HG02763 (cell line): Measurements from ENCODE around the gene ORMDL3.
"Not testable (repeated sequence)": the region's sequence is repeated elsewhere in the genome, so short reads cannot be mapped to it uniquely, and the experiment has no call there.

ENCODE experiments used
- ATAC-seq: cut with Tn5 transposase; IDR thresholded peaks from one replicate; pipeline ENCODE4 v1.9.1; 2021; ENCODE audit warnings: mild to moderate bottlenecking, moderate library complexity; ENCODE audit not compliant: unreplicated experiment

ORMDL3 gene

DNA sequence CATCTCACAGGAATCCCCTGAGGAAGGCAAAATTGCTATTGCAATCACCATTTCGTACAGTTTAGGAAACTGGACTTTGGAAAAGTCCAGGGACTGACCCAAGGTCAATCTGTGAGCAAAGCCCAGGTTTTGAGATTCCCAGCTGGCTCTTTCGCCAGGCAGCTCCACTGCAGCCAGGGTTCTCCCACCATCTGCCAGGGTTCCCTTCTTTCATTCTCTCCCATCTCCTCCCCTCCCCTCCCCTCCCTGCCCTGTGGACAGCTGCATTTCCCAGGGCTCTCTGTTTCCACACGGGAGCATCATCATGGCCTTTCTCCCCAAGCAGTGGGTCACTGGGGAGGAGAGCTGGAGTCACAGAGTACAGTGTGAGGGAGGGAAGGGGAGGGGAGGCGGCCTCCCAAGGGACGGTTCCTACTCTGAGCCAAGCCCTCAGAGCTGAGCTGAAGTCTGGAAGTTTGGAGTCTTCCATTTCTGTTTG is 23.5 kb upstream of the ORMDL3 start:
- ATAC-seq: no peak

DNA sequence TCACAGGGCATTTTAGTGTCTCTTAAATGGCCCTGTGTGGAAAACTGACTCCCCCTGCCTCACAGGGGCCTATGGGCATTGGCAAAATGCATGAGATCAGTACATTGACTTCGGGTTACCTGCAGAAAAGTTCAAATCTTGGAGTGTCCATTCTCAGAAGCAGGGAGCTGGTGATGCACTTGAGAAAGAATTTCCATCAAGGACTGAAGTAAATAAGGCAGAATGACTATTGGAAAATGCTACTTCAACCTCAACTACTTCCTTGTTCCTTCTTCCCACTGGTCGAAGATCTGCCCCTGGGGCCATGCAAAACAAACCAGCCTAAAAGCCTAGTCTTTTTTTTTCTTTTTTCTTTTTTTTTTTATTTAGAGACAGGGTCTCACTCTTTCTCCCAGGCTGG is 21.6 kb upstream of the ORMDL3 start:
- no peak for ATAC-seq

DNA sequence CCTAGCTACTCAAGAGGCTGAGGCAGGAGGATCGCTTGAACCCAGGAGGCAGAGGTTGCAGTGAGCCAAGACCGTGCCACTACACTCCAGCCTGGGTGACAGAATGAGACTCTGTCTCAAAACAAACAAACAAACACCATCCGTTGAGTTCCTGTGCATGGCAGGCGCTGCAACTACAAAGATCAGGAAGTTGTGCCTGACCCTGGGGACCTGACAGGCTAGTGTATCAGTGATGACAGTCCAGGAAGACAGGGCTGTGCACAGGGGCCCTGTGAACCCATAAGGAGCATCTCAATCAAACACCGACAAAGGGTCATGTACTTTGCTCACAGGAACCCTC is 21.1 kb upstream of the ORMDL3 start:
- ATAC-seq: not testable (repeated sequence)

DNA sequence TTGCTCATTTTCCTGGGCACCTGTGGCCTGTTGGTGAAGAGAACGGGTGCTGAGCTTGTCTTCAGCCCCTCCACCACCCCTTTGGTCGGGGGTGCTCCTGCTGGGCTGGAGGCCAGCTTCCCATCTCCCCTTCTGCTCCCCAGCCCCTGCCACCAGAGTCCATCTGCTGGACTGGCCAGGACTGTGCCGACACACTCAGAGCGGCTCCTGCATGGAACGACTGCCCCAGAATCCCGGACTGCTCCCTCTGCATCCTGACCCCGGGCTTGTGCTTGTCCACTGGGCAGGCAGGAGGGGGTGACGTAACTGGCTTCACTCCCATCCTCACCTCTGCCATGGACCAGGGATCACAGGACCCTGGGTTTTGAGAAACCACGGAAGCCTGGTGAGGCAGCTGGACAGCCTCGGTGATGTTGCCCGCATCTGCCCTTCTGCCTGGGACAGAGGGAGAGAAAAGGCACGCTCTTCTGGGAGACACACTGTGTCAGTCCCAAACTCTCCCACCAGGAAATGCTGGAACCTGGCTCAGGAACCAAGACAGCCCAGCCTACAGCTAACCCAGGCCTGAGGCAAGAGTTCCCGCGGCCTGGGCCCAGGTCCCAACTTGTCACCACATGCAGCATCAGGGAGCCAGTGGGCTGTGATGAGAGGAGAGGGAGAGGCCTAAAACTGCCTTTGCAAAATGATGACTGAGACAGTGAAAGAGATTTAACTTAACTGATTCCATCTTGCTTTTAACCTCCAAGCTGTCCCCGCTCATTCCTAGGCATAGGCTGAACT is 19.3 kb upstream of the ORMDL3 start:
- no peak for ATAC-seq

DNA sequence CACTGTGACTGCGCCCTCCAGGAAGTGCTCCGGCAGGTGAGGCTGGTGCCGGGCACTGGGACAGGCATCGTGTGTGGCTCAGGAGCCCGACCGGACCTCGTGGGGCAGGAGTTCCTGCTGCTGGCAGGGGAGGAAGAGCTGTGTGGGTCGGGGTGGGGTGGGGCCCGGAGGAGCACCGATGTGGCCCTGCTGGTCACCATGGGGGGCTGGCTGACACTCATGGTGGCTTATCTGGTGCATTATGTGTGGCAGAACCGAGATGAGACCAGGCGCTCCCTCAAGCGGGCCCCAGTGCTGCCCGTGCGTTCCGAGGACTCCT is 17.0 kb upstream of the ORMDL3 start:
- no peak for ATAC-seq

DNA sequence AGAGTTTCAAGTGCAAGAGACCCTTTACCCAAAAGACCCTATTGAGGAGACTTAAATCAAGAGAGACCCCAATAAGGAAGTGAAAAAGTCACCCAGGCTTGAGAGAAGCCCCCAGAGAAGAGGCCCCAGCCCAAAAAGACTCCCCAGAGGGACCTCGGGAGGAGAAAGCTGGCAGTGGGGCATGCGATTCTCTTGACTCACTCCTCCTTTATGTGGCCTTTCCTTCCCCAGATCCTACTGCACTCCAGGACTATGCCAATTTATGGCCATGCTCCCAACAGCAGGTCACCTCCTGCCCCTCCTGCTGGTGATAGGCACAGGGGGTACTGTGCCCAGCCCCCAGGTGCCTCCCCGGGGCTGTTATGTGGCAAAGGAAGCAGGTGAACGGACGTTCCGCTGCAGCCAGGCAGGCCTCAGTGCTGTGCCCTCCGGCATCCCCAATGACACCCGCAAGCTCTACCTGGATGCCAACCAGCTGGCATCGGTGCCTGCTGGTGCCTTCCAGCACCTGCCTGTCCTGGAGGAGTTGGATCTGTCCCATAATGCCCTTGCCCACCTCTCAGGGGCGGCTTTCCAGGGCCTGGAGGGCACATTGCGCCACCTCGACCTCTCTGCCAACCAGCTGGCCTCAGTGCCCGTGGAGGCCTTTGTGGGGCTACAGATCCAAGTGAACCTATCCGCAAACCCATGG is 16.4 kb upstream of the ORMDL3 start:
- no peak for ATAC-seq

DNA sequence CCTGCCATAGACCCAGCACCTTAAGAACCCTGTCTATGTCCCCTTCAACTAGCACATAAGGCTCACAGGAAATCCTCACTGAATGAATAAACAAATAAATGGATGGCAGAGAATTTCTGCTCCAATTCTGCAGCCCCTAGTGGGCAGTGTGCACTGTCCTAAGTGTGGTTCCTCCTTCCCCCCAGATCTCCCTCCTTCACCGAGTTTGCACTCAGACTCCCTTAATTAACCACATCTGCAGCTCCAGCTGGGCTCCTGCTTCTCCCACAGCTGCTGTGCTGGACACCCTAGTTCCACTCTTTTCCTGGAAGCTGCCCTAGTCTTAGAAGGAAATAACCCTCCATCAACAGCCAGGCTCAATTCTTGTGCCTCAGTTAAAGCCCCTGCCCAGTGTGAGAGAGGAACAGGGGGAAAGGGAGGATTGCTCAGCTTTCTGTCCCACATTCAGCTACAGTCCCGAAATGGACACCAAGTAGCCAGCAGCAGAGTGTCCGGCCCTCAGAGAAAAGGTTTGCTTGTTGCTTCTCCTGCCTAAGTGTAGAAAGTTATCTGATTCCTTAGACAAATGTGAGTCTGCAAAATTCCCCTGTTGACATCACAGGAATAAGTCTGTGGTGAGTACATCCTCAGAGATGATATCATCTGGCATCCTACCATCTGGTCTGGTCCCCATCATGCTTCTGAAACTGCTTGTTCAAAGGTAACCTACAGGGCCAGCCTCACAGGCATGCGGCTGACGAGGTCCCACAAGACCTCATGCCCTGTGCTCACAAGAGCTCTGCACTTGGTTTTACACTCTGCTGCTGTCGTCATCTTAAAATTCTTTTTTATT is 12.4 kb upstream of the ORMDL3 start:
- no peak for ATAC-seq

DNA sequence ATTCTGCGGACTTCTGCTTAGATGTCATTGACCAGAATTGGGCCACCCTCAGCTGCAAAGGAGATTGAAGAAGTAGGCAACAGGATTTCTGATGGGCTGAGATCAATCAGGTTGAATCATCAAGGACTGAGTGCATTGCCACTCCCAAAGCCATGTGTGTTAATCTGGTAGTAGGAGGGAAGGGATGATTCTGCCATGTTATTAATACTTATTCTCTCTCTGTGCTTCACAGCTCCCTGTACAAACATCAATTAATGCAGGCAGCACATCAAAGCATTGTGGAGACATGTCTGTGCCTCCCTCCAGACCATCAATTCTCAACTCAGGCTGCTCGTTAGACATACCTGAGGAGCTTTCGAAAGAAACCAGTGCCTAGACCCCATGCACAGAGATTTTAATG is 11.7 kb upstream of the ORMDL3 start:
- no peak for ATAC-seq

DNA sequence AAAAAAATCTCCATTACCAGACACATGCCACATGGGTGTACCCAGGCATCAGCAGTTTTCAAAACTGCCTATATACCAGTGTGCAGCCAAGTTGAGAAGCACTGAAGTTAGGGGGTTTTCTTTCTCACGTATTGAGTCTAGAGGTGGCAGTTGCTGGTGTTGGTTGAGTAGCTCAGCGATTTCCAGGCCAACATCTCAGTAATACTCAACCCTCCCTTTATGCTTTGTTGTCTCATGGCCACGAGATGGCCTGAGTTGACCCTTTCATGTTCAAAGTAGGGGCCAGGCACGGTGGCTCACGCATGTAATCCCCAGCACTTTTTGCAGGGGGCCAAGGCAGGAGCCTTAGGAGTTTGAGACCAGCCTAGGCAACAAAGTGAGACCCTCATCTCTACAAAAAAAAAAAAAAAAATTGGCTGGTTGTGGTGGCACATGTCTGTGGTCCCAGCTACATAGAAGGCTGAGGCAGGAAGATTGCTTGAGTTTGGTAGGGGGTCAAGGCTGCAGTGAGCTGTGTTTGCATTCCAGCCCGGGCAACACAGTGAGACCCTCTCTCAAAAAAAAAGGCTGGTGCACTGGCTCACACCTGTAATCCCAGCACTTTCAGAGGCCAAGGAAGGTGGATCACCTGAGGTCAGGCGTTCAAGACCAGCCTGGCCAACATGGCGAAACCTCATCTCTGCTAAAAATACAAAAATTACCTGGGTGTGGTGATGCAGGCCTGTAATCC is 10.9 kb upstream of the ORMDL3 start:
- ATAC-seq: no peak

DNA sequence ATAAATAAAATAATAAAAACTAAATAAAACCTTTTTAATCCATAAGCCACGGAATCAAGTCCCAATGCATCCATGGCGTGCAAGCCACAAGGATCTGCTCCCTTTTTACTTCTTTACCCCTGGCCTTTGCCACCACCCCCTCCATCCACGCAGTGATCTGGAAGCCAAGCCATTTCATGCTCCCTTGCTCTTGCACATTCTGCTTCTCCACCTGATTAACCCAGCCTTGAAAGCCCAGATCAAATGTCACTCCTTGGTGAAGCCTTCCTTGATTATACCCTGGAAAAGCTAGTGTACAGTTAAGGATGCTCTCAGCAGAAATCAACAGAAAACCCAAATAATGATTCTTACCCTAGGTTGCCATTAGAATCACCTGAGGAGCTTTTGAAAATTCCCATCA is 10.0 kb upstream of the ORMDL3 start:
- ATAC-seq: no peak

DNA sequence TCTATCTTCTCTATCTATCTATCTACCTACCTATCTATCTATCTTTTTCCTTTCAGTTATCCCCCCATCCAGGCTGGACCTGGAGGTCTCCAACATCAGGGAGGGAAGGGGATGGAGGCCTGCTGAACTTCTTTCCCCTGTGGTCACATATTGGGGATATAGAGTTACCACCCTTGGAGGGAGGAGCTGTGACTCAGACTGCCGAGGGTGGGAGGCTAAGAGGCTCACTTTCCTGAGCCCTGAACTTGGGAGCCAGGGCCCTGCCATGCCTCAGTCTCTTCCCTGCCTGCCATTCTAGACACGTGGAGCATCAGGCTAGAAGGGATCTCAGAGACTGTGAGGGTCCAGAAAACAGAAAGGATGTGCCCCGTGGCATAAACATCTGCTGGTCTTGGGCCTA is 8.5 kb upstream of the ORMDL3 start:
- no peak for ATAC-seq

DNA sequence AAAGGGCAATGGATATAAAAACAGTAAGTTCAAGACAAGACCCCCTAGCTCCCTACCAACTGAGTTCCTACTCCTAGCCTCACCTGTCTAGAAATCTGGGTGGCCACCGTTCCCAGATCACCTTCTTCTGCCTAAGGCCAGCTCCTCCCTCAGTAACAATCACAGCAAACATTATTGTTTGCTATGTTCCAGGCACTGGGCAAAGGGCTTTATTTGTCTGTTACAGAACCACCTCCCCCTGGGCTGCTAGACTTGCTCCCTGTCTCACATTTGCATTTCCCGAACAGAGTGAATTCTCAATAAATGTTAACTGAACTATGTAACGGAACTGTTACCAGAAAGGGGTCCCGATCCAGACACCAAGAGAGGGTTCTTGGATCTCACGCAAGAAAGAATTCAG is 6.9 kb upstream of the ORMDL3 start:
- ATAC-seq: no peak

DNA sequence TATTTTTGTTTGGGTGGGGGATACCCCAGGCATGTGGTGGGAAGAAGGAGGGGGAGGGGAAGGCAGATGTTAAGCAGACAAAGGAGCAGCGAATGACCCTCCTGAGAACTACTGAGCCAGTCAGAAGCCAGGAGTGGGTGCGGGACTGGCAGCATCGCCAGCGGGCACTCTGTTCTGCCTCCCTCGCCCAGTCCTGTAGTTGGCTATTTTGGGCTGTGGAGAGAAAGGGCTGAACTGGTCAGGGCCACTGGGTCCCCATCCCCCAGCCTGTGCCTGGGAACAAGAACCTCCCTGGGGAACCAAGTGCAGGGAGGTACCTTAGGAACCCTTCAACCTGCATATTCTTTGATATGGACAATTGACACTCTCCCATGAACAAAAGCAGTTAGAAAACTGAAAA is 6.5 kb upstream of the ORMDL3 start:
- no peak for ATAC-seq

DNA sequence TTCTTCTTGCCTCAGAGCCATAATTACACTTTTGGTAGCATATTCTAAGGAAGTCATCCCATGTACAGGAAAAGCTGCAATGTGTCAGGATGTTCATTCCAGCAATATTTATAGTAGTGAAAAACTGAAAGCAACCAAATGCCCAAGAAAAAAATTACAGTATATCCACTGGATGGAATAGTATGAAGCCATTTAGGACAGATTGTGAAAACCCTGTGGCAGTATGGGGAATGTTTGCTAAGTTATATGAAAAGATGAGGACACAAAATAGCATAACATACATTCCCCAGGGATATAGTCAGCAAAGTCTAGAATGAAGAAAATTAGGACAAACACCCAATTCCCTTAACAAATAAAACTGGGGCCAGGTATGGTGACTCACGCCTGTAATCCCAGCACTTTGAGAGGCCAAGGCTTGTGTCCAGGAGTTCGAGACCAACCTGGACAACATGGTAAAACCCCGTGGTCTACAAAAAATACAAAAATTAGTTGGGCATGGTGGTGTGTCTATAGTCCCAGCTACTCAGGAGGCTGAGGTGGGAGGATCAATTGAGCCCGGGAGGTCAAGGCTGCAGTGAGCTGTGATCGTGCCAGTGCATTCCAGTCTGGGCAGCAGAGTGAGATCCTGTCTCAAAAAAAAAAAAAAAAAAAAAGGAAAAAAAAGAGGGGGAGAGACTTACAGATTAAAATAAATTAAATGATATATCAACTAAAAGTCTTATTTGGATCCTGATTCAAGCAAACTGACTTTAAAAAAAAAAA is 2.4 kb upstream of the ORMDL3 start:
- no peak for ATAC-seq

DNA sequence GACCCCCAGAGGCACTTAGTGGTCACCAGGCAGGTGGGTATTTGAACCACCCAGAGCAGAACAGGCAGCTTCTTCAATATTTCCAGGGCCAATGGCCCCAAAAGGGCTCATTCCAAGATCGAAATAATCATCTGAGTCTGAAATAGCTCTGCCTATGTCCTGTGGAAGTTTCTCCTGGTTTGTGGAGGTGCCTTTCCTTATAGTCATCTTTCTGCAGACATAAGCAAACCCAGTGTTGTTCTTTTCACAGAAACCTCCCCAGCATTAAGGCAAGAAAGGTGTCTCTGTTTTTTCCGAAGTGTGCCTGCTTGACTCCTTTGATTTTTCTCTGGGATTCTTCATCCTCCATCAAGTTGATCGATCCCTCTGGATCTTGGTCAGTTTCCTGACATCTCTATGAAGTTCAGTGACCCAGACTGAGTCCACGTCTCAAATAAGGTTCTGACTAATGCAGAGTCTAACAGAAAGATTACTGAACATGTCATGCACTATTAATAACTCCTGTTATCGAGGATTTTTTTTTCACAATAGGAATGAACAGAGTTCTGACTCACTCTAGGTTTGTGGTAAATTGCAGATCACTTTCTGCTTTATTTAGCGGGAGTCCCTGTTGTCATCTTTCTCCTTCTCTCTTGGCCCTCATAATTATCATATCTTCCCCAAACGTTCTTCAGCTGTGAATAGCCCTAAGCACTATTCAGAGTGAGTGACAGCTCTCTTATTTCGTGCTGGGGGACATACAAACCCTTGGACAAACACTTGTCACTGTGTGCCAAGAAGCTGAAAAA is 1.7 kb upstream of the ORMDL3 start:
- ATAC-seq: no peak

DNA sequence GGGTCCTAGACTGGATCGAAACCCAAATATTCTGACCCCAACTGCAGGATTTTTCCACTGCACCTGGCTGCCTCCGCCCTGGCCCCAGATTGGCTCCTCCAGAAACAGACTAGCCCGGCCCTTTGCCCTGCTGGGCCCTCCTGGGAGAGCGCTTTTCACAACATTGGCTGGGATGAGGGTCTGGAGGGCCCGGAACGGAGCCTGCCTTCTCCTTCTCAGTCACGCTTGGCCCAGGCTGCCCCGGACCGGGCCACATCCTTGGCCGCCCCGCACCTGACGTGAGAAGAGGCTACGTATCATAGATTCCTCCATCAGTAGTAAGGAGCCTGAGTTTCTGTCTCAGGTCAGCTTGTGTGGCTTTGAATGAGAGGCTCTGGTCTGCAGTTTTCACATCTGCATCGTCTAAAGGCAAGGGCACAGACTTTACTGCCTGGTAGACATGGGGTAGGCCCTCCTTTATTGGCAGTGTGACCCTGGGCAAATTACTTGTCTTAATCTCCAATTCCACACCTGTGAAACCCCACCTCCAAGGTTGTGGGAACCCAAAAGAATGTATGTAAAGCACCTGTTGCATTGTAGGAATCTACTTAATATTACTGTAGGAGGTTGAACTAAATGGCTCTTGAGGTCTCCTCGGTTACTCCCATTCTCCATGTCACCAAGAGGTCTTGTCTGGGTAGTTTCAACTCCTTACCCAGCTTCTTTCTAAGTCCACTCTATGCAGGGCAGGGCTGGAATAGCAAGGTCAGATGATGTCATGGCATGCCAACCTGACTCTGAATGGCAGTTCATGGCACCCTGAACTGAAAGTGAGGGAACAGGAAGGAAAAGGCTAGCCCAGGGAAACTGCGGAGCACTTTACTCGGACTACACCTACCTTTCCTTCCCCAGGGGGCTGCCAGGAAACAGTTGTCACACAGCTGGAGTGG is 792 bp upstream of the ORMDL3 start:
- ATAC-seq: no peak

DNA sequence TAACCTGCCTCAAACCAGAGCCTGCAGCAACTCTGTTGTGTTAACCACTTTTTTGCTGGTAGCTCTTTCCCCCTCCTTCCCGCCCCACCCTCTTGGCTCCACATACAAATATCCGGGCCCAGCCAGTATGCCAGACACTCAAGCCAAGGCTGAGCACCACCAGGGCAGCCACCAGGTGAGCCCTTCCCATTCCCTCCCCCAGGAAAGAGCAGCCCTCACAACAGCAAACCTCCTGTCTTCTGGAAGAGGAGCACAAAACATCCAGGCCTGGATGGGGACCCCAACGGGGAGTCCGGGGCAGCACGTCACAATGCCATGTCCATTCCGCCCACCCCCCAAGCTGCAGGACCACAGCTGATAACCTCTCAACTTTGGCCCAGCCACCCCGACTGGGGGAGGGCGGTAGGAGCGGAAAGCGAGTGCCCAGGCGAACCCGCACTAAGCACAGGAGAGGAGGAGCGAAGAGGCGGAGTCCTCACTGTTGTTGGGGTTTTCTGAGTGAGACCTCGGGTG is 757 bp downstream of the ORMDL3 start:
- ATAC-seq: peak; percentile 9

DNA sequence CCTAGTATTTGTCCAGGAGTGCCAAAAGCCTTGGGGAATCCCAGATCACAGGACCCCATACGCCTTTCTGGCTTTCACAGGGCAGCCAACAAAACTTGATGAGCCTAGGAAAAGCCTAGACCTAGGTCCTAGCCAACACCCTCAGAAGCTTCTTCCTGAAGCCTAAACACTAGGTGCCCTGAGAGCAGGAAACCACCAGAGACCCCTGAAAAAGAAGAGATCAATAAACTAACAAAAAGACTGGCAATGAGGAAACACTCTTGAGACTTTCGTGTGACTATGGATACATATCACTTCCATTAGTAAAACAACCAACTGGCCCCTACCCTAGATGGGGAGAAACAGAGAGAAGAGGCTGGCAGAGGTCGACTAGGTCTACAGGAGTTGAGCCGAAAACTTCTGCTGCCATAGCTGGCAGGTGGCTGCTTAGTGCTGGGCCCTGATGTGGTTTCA is 1.2 kb downstream of the ORMDL3 start:
- ATAC-seq: no peak
